GM18511 (cell line): ENCODE measurements around the gene XPOT.
"Not testable (repeated sequence)": the region's sequence is repeated elsewhere in the genome, so short reads cannot be mapped to it uniquely, and the experiment has no call there.

Source experiments
- ATAC-seq: cut with Tn5 transposase; IDR thresholded peaks from one replicate; pipeline ENCODE4 v1.9.1; 2021; ENCODE audit warnings: mild to moderate bottlenecking, moderate library complexity; ENCODE audit not compliant: unreplicated experiment

The XPOT gene

GRCh38 chr12:64403707-64404469 lies at the start of gene XPOT:
Gene XPOT (plus strand): TSS chr12:64404392. CDS start chr12:64410036, 5,644 bp downstream.
- peak; percentile 93 for ATAC-seq

GRCh38 chr12:64356209-64356608 lies 48.0 kb upstream of the XPOT start:
- ATAC-seq = not testable (repeated sequence)

GRCh38 chr12:64361173-64361572 lies 43.0 kb upstream of the XPOT start:
- ATAC-seq = not testable (repeated sequence)

GRCh38 chr12:64362721-64363305 lies 41.4 kb upstream of the XPOT start:
- ATAC-seq = no peak

GRCh38 chr12:64383675-64384074 lies 20.5 kb upstream of the XPOT start:
- ATAC-seq = no peak

- ATAC-seq = no peak
Measured at GRCh38 chr12:64385019-64385418, 19.2 kb upstream of the XPOT start.

GRCh38 chr12:64385468-64385867 lies 18.7 kb upstream of the XPOT start:
- ATAC-seq = no peak

GRCh38 chr12:64387197-64387816 lies 16.9 kb upstream of the XPOT start:
- no peak for ATAC-seq

GRCh38 chr12:64389154-64389553 lies 15.0 kb upstream of the XPOT start:
- ATAC-seq = no peak

- no peak for ATAC-seq
Measured at GRCh38 chr12:64390275-64390851, 13.8 kb upstream of the XPOT start, which contains the start of gene C12orf56. Gene C12orf56 (minus strand): TSS chr12:64390758. CDS start chr12:64390565, 193 bp downstream.

- peak; percentile 76 for ATAC-seq
Measured at GRCh38 chr12:64392221-64392620, 12.0 kb upstream of the XPOT start.

- no peak for ATAC-seq
Measured at GRCh38 chr12:64395739-64396138, 8.5 kb upstream of the XPOT start.

- ATAC-seq = no peak
Measured at GRCh38 chr12:64400041-64400440, 4.2 kb upstream of the XPOT start.

GRCh38 chr12:64402181-64402580 lies 2.0 kb upstream of the XPOT start:
- ATAC-seq = no peak

- peak; percentile 41 for ATAC-seq
Measured at GRCh38 chr12:64404470-64405256, 471 bp downstream of the XPOT start.

GRCh38 chr12:64407342-64408223 lies 3.4 kb downstream of the XPOT start:
- no peak for ATAC-seq

GRCh38 chr12:64411427-64411826 lies 7.2 kb downstream of the XPOT start:
- ATAC-seq = no peak

GRCh38 chr12:64412459-64412858 lies 8.3 kb downstream of the XPOT start:
- ATAC-seq = no peak

- no peak for ATAC-seq
Measured at GRCh38 chr12:64413884-64414283, 9.7 kb downstream of the XPOT start.

GRCh38 chr12:64418209-64418608 lies 14.0 kb downstream of the XPOT start:
- no peak for ATAC-seq
